ENCODE measurements around the gene UBE4B.
"Not testable (repeated sequence)": the region's sequence is repeated elsewhere in the genome, so short reads cannot be mapped to it uniquely, and the experiment has no call there.

Gene UBE4B

GRCh38 chr1:10210841-10211804, 178.4 kb downstream of the UBE4B start:
- no peak for DNase-seq (ENCODE audit: low read depth, low spot score)

GRCh38 chr1:10211805-10212410, 179.2 kb downstream of the UBE4B start:
- DNase-seq (ENCODE audit: low read depth, low spot score) = no peak

- no peak for DNase-seq (ENCODE audit: low read depth, low spot score)
These were observed 179.7 kb downstream of the UBE4B start for GRCh38 chr1:10212476-10212875.

- no peak for DNase-seq (ENCODE audit: low read depth, low spot score)
These were observed 180.5 kb downstream of the UBE4B start for GRCh38 chr1:10213186-10213705.

GRCh38 chr1:10216090-10216749, 183.5 kb downstream of the UBE4B start:
- no peak for DNase-seq (ENCODE audit: low read depth, low spot score)

- no peak for DNase-seq (ENCODE audit: low read depth, low spot score)
These were observed 185.1 kb downstream of the UBE4B start for GRCh38 chr1:10217748-10218441.

GRCh38 chr1:10220200-10220599, 187.4 kb downstream of the UBE4B start:
- no peak for DNase-seq (ENCODE audit: low read depth, low spot score)

GRCh38 chr1:10220657-10221056, 187.9 kb downstream of the UBE4B start:
- not testable (repeated sequence) for DNase-seq (ENCODE audit: low read depth, low spot score)

GRCh38 chr1:10225573-10225972, 192.8 kb downstream of the UBE4B start:
- no peak for DNase-seq (ENCODE audit: low read depth, low spot score)

- no peak for DNase-seq (ENCODE audit: low read depth, low spot score)
These were observed 195.8 kb downstream of the UBE4B start for GRCh38 chr1:10228528-10228927.

GRCh38 chr1:10229903-10230302, 197.1 kb downstream of the UBE4B start:
- DNase-seq (ENCODE audit: low read depth, low spot score) = no peak

Measured in activated naive CD8-positive, alpha-beta T cell treated with anti-CD3 and anti-CD28 coated beads, Interleukin-2, amount 50 U/mL, for 16 hours (primary cell).